Fibroblast of skin of left biceps (primary cell): ENCODE data around the gene CEP112.
"Not testable (repeated sequence)": the region's sequence is repeated elsewhere in the genome, so short reads cannot be mapped to it uniquely, and the experiment has no call there.

Source experiments
- DNase-seq, 2 experiments: peaks; one replicate each; pipeline ENCODE4 v3.0.0-alpha.2; 2013; ENCODE audit warnings: low read depth in 2 of 2

The CEP112 gene

GRCh38 chr17:65783845-65784334 lies 408.0 kb downstream of the CEP112 start:
- peak; percentile 75 for DNase-seq

DNA sequence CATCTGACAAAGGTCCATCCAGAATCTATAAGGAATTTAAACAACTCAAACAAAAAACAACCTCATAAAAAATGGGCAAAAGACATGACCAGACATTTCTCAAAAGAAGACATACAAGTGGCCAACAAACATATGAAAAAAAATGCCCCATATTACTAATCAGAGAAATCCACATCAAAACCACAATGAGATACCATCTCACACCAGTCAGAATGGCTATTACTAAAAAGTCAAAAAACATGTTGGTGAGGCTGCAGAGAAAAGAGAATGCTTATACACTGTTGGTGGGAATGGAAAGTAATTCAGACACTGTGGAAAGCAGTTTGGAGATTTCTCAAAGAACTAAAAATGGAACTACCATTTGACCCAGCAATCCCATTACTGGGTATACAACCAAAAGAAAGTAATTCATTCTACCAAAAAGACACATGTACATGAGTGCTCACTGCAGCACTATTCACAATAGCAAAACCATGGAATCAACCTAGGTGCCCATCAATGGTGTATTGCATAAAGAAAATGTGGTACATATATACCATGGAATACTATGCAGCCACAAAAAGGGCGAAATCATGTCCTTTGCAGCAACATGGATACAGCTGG lies 409.7 kb downstream of the CEP112 start:
- DNase-seq = not testable (repeated sequence)

DNA sequence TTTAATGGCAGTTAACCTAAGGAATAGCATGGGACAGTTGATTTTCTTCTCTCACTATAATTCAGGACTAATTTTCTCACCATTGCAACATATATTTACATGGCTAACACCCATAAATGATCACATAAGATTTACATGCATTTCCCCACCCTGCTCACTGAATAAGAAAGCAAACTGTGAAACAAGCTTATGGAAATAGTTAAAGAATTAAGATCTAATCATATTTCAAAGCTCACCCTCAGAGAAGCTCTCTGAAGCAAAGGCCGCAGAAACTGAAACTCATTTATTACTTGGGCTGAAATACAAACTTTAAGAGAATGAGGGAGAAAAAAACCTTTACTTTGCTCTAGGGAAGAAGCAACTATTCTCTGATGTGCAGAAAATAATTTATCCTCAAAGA lies 411.8 kb downstream of the CEP112 start:
- DNase-seq = peak in 1 of 2 experiments; percentile 3

GRCh38 chr17:65776890-65777289 lies 415.0 kb downstream of the CEP112 start:
- DNase-seq = no peak

GRCh38 chr17:65774787-65775186 lies 417.1 kb downstream of the CEP112 start:
- DNase-seq = no peak

- DNase-seq = no peak
These were observed 418.9 kb downstream of the CEP112 start for GRCh38 chr17:65772989-65773388.

GRCh38 chr17:65771704-65772103 lies 420.2 kb downstream of the CEP112 start:
- no peak for DNase-seq

DNA sequence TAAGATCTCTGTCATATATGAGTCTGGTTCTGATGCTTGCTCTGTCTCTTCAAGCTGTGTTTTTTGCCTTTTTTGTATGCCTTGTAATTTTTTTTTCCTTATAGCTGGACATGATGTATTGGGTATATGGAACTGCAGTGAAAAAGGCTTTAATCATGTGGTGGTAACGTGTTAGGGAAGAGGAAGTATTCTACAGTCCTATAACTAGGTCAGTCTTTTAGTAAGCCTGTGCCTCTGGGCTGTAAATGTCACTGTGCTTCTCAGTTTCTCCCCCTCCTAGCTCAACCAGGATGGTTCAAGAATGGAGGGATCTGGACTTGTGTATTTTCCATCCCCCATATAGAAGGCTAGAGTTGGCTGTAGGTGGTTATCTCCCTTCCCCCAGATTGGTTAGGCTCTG lies 428.1 kb downstream of the CEP112 start:
- DNase-seq = no peak

DNA sequence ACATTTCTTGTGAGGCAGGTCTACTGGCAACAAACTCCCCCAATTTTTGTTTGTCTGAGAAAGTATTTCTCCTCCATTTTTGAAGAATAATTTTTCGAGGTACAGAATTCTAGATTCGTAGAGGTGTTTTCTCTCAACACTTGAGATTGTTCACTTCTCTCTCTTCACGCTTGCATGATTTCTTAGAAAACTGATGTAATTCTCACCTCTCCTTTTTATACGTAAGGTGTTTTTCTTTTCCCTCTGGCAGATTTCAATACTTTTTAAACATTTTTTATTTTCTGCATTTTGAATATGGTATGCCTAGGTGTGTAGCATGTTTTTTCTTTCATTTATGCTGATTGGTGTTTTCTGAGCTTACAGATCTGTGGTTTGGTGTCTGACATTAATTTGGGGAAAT lies 429.0 kb downstream of the CEP112 start:
- DNase-seq = no peak

DNA sequence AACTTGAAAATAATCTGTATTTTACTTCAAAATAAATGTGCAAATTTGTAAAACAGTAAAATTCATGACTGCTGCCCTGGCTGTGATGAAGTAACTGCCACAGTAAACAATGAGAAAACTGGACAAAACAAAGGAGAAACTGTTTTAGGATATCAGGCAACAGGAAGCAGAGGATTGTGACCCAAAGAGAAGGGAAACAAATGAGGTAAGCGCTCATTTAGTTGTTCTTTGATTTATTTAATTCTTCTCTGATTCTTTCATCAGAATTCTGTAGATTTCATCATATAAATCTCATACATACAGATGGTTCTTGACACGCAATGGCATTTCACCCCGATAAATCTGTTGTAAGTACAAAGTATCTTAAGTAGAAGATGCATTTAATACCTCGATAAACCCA lies 432.4 kb downstream of the CEP112 start:
- DNase-seq = no peak

DNA sequence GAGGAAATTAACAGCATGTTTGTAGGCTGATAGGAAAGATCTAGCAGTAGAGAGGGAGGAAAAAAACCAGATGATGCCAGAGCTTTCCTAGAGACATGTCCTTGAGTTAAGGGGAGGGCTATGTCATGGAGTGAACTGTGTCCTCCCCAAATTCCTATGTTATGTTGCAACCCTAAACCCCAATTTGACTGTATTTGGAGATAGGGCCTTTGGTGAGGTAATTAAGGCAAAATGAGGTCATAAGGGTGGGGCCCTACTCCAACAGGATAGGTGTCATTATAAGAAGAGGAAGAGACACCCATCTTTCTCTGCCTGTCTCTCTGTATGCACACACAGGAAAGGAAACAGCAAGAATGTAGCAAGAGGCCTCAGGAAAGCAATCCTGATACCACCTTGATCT lies 435.2 kb downstream of the CEP112 start:
- no peak for DNase-seq

DNA sequence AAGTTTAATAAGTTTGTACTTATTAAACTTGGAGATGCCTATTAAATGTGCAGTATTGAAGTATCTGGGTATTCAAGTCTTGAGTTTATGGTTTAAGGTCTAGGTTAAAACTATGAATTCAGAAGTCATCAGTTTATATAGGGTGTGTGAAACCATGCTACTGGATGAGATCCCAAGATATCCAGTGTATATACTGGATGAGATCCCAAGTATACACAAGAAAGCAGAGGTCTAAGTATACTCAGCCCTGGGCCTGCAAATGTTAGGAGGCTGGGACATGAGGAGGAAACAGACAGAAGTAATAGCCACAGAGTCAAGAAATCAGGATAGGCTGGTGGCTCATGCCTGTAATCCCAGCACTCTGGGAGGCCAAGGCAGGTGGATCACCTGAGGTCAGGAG lies 436.1 kb downstream of the CEP112 start:
- DNase-seq = no peak

DNA sequence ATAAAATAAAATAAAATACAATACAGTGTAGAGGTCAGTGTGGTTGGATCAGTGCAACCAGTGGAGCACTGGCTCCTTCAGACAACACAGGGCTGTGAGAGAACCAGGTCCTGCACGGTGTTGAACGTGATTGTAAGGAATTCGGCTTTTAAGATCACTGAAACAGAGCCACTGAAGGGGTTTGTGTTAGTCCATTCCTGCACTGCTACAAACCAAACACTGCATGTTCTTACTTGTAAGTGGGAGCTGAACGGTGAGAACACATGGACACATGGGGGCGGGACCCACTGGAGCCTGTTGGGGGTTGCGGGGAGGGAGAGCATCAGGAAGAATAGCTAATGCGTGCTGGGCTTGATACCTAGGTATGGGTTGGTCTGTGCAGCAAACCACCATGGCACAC lies 437.3 kb downstream of the CEP112 start:
- no peak for DNase-seq

GRCh38 chr17:65754081-65754480 lies 437.9 kb downstream of the CEP112 start:
- DNase-seq = no peak

DNA sequence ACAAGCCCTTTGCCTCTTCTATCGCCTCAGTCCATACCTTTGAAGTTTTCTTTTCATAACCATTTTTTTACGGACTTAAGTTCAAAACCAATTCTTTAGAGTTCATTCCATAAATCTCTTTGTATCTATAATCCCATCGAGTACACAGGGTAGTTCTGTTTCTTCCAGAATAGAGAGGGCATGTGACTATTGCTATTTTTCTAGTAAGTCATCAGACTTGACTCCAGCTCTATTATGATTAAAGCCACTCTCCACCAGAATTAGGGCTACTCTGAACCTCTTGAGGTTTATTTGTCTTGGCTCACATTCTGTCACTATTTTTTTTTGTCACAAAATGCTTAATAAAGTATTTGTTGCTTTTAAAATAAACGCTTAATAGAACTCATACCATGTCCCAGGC lies 438.6 kb downstream of the CEP112 start:
- DNase-seq = no peak

GRCh38 chr17:65751263-65751662 lies 440.7 kb downstream of the CEP112 start:
- no peak for DNase-seq

DNA sequence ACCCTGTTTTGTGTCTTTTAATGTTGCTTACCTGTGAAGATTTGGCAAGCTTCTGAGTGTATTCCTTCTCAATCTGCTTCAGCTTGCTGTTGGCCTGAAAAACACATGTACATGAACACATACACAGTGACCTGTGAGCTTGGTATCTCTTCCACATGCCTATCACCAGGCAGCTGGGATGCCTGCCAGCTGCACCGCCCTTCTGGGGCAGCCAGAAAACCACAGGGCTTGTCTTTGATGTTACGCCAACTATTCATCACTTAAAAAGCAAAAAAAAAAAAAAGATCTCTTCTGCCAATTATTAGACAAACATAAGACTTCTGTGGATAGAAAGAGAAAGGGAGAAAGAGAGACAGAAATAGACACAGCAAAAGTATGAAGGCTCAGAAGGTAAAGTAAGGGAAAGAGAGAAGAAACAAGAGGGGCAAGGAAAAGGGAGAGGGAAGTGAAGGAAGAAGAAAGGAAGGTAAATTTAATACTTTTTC lies 441.3 kb downstream of the CEP112 start:
- peak; percentile 82 to 83 for DNase-seq

GRCh38 chr17:65750166-65750565 lies 441.8 kb downstream of the CEP112 start:
- no peak for DNase-seq

DNA sequence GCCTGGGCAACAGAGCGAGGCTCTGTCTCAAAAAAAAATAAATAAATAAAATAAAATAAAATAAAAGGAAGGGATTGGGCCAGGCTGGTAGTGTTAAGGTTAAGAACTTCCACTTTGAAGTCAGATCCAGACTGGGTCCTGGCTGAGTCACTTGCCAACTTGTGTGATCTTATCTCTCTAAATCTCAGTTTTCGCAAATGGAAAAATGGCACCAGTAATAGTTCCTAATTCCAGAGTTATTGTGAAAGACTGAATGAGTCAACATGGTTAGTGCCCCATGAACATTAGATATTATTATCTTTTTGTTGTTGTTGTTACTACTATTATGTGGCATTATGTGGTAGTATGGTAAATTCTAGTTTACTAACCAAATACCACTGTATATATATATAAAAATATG lies 442.5 kb downstream of the CEP112 start:
- DNase-seq = no peak

DNA sequence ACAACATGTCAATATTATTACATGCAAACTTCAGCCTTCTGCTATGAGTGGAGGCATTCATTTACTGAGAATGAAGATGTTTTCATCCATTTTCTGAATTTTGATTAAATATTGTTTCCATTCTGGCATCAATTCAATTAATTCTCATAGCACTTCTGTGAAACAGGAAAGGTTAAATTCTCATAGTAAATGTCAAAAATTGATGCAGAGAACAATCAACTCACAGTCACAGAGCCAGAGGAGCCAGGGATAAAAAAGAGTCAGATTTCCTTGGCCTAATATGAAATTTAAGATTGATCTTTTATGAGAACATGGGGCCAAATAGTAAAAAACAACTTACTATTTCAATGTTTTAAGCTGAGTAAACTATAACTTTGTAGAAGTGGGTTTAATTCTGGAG lies 446.7 kb downstream of the CEP112 start:
- DNase-seq = no peak

GRCh38 chr17:65743308-65743655 lies 448.7 kb downstream of the CEP112 start:
- DNase-seq = peak in 1 of 2 experiments; percentile 29

DNA sequence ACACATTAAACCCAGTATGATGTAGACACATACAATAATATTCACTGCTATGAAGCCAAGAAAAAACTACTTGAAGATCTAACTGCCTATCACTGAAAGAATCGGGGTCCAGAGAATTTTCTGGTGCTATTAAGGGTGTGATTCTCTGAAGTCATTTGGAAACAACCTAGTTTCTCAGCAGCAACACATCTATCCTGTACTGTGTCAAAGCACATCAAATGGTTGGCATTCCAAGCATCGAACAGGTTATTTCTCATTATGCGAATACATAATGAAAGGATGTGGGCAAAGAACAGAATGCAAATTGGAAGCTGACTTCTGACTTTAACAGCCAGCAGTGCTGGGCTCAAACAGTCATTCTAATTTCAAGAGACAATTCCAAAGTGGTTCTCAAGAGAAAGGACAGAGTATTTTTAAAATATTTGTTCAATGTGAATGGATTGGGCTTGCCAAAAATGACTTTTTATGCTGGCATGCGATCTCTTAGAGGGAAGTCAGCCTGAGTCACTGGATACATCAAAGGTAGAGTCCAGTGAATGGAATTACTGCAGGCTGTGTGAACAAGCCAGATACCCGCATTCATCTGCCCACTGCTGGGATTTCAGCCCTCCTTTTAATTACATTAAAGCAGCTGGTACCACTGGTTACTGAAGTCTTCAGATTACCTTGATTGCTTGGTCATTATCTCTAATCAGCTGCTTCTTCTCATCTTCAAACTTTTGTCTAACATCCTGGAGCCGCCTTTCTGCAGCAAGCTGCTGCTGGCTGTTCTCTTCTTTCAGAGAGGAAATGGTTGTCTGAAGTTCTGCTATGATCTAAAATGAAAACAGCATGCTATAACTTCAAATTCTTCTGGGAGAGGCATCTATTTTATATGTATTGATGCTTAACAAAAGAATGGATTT lies 449.3 kb downstream of the CEP112 start:
- DNase-seq = peak; percentile 53 to 61

- no peak for DNase-seq
These were observed 450.2 kb downstream of the CEP112 start for GRCh38 chr17:65741710-65742109.
